Measurements from ENCODE around the gene ACTA2.

ACTA2 gene

GRCh38 chr10:88986549-88987242 lies 34.1 kb upstream of the ACTA2 start:
- H3F3A ChIP-seq (ENCODE audit: insufficient read depth, low read length): peaks cover 16% of the 10 kb centered on the region
- no peak overlapping the region for H3K9ac ChIP-seq (ENCODE audit: low read length)
- 0 out of 2 replicates have a peak, but pooled peaks cover 6% of the 10 kb centered on the region for H3K27me3 ChIP-seq (replicated peaks; ENCODE audit: insufficient read depth, low read length)
- no peaks in the 10 kb centered on the region for H3K79me2 ChIP-seq (ENCODE audit: low read length)
- H3K36me3 ChIP-seq (replicated peaks; ENCODE audit: insufficient read depth, low read length): no peaks in the 10 kb centered on the region
- no peaks in the 10 kb centered on the region for H3K9me3 ChIP-seq (replicated peaks; ENCODE audit: insufficient read depth, low read length)
- no peak overlapping the region for H3K4me3 ChIP-seq (ENCODE audit: low read length)
- no peak overlapping the region for H2AFZ ChIP-seq (ENCODE audit: low read length)
- no peak for TF ChIP-seq EZH2 (optimal IDR thresholded peaks at IDR 0.05; ENCODE audit: low read depth, low read length)
- TF ChIP-seq EZH2phosphoT487 (IDR thresholded peaks at IDR 0.05; ENCODE audit: low read length): no peak
- TF ChIP-seq, protein P1, sequence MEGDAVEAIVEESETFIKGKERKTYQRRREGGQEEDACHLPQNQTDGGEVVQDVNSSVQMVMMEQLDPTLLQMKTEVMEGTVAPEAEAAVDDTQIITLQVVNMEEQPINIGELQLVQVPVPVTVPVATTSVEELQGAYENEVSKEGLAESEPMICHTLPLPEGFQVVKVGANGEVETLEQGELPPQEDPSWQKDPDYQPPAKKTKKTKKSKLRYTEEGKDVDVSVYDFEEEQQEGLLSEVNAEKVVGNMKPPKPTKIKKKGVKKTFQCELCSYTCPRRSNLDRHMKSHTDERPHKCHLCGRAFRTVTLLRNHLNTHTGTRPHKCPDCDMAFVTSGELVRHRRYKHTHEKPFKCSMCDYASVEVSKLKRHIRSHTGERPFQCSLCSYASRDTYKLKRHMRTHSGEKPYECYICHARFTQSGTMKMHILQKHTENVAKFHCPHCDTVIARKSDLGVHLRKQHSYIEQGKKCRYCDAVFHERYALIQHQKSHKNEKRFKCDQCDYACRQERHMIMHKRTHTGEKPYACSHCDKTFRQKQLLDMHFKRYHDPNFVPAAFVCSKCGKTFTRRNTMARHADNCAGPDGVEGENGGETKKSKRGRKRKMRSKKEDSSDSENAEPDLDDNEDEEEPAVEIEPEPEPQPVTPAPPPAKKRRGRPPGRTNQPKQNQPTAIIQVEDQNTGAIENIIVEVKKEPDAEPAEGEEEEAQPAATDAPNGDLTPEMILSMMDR (IDR thresholded peaks at IDR 0.05; ENCODE audit: low read length): peak; percentile 72
- H3K27ac ChIP-seq (ENCODE audit: low read length): no peak overlapping the region
- DNase-seq: peak; percentile 54
- H3K9me2 ChIP-seq (replicated peaks; ENCODE audit: insufficient read depth, low read length): no peaks in the 10 kb centered on the region
- H3K4me1 ChIP-seq (ENCODE audit: low read length): peaks cover 25% of the 10 kb centered on the region
- peak overlapping the region; percentile 15; the same call in 1 of the 2 replicates for H3K4me2 ChIP-seq (ENCODE audit: low read depth, low read length)
- H4K20me1 ChIP-seq (ENCODE audit: insufficient read depth, low read length): no peaks in the 10 kb centered on the region

GRCh38 chr10:88984525-88984924 lies 32.0 kb upstream of the ACTA2 start:
- Histone ChIP-seq H3K9me2 (replicated peaks; ENCODE audit: insufficient read depth, low read length) (no peaks in the 10 kb centered on the region), H3K36me3 (replicated peaks; ENCODE audit: insufficient read depth, low read length) (no peaks in the 10 kb centered on the region), H3F3A (ENCODE audit: insufficient read depth, low read length) (no peaks in the 10 kb centered on the region; the same call in 1 of the 2 replicates), H3K27me3 (replicated peaks; ENCODE audit: insufficient read depth, low read length) (no peaks in the 10 kb centered on the region), H3K9me3 (replicated peaks; ENCODE audit: insufficient read depth, low read length) (no peaks in the 10 kb centered on the region), H3K79me2 (ENCODE audit: low read length) (no peaks in the 10 kb centered on the region), H3K4me1 (ENCODE audit: low read length) (peaks cover 18% of the 10 kb centered on the region), H2AFZ (ENCODE audit: low read length) (no peak overlapping the region), H3K27ac (ENCODE audit: low read length) (no peak overlapping the region), H3K4me3 (ENCODE audit: low read length) (no peak overlapping the region), H4K20me1 (ENCODE audit: insufficient read depth, low read length) (no peaks in the 10 kb centered on the region), H3K4me2 (ENCODE audit: low read depth, low read length) (no peak overlapping the region), H3K9ac (ENCODE audit: low read length) (no peak overlapping the region)
- no peak for DNase-seq
- TF ChIP-seq EZH2 (optimal IDR thresholded peaks at IDR 0.05; ENCODE audit: low read depth, low read length) (no peak), EZH2phosphoT487 (IDR thresholded peaks at IDR 0.05; ENCODE audit: low read length) (no peak)
- TF ChIP-seq, protein P1 (IDR thresholded peaks at IDR 0.05; ENCODE audit: low read length): no peak

- H3K4me3 ChIP-seq (ENCODE audit: low read length): no peak overlapping the region
Observed at GRCh38 chr10:88983939-88984338, 31.4 kb upstream of the ACTA2 start.

More at GRCh38 chr10:88983939-88984338, 31.4 kb upstream of the ACTA2 start:
- no peaks in the 10 kb centered on the region for H3K27me3 ChIP-seq (replicated peaks; ENCODE audit: insufficient read depth, low read length)
- H3K27ac ChIP-seq (ENCODE audit: low read length): no peak overlapping the region
- H3K9me2 ChIP-seq (replicated peaks; ENCODE audit: insufficient read depth, low read length): no peaks in the 10 kb centered on the region
- no peak for TF ChIP-seq EZH2phosphoT487 (IDR thresholded peaks at IDR 0.05; ENCODE audit: low read length)
- TF ChIP-seq EZH2 (optimal IDR thresholded peaks at IDR 0.05; ENCODE audit: low read depth, low read length): no peak
- TF ChIP-seq, protein P1 (IDR thresholded peaks at IDR 0.05; ENCODE audit: low read length): no peak
- H3K36me3 ChIP-seq (replicated peaks; ENCODE audit: insufficient read depth, low read length): no peaks in the 10 kb centered on the region
- H4K20me1 ChIP-seq (ENCODE audit: insufficient read depth, low read length): no peaks in the 10 kb centered on the region
- no peak for DNase-seq
- H3K4me2 ChIP-seq (ENCODE audit: low read depth, low read length): no peak overlapping the region
- H2AFZ ChIP-seq (ENCODE audit: low read length): no peak overlapping the region
- no peak overlapping the region for H3K9ac ChIP-seq (ENCODE audit: low read length)
- no peaks in the 10 kb centered on the region for H3K79me2 ChIP-seq (ENCODE audit: low read length)
- no peaks in the 10 kb centered on the region; the same call in 1 of the 2 replicates for H3F3A ChIP-seq (ENCODE audit: insufficient read depth, low read length)
- H3K9me3 ChIP-seq (replicated peaks; ENCODE audit: insufficient read depth, low read length): no peaks in the 10 kb centered on the region
- H3K4me1 ChIP-seq (ENCODE audit: low read length): peaks cover 18% of the 10 kb centered on the region

All from MM.1S (cell line).